CD14-positive monocyte (primary cell): ENCODE measurements around the gene MED12L. TPM values are rescaled to one million over a fixed set of nuclear protein-coding genes. Genes with fewer than 3 reads are reported as not detected.
A peak's percentile ranks its signal among the peaks of the same experiment; 100 is the strongest.

Source experiments
- DNase-seq, 3 donors: peaks; one replicate each; pipeline ENCODE4 v3.0.0-alpha.2; 2011 to 2022
- H2AFZ ChIP-seq: 2 replicates; pipeline ENCODE4 v1.6.0; 2012; ENCODE audit warnings: mild to moderate bottlenecking, low read depth, low read length, inconsistent platforms; ENCODE audit not compliant: insufficient read depth, poor library complexity, severe bottlenecking
- H3K27ac ChIP-seq, 2 donors: 1 replicate in 1 of 2; 2 replicates in 1 of 2; pipeline ENCODE4 v1.5.1; 2012 to 2013; ENCODE audit warnings: low read length in 2 of 2, control low read depth in 1 of 2, inconsistent platforms in 1 of 2, low read depth in 1 of 2, mild to moderate bottlenecking in 1 of 2
- H3K27me3 ChIP-seq, 2 donors: one replicate each; pipeline versions ENCODE4 v1.6.0 to v1.6.1; 2011 to 2013; ENCODE audit warnings: low read length in 2 of 2; ENCODE audit not compliant: control insufficient read depth in 2 of 2, insufficient read depth in 2 of 2
- H3K36me3 ChIP-seq, 2 donors: replicated peaks in 1 of 2; 1 replicate in 1 of 2; 2 replicates in 1 of 2; pipeline versions ENCODE4 v1.5.1 to v1.6.1; 2012 to 2013; ENCODE audit warnings: low read length in 2 of 2, control low read depth in 1 of 2, inconsistent platforms in 1 of 2, mild to moderate bottlenecking in 1 of 2; ENCODE audit not compliant: insufficient read depth in 2 of 2, control insufficient read depth in 1 of 2
- H3K4me1 ChIP-seq, 2 donors: 1 replicate in 1 of 2; 2 replicates in 1 of 2; pipeline versions ENCODE4 v1.5.1 to v1.6.1; 2012 to 2013; ENCODE audit warnings: low read length in 2 of 2, control low read depth in 1 of 2, inconsistent platforms in 1 of 2, mild to moderate bottlenecking in 1 of 2, moderate library complexity in 1 of 2; ENCODE audit not compliant: insufficient read depth in 2 of 2, control insufficient read depth in 1 of 2
- H3K4me2 ChIP-seq: replicated peaks from 2 replicates; pipeline ENCODE3; 2012; ENCODE audit warnings: low read length, moderate library complexity, mild to moderate bottlenecking; ENCODE audit not compliant: poor library complexity, severe bottlenecking; ENCODE audit errors: extremely low read depth
- H3K4me3 ChIP-seq, 3 experiments: fragments of 200-600 bp in 1 of 3; sonication (generic) in 1 of 3; replicated peaks in 1 of 3; 1 replicate in 2 of 3; 2 replicates in 1 of 3; pipeline ENCODE4 v1.5.1; 2011 to 2013; ENCODE audit warnings: low read length in 3 of 3, mild to moderate bottlenecking in 3 of 3, control low read depth in 2 of 3, low read depth in 2 of 3, inconsistent platforms in 1 of 3, moderate library complexity in 1 of 3
- H3K79me2 ChIP-seq: 2 replicates; pipeline ENCODE4 v1.6.0; 2012; ENCODE audit warnings: mild to moderate bottlenecking, control low read depth, inconsistent platforms, low read length, moderate library complexity; ENCODE audit not compliant: insufficient read depth
- H3K9ac ChIP-seq: 2 replicates; pipeline ENCODE4 v1.6.0; 2017; ENCODE audit warnings: low read length, mild to moderate bottlenecking; ENCODE audit not compliant: insufficient read depth, poor library complexity, severe bottlenecking
- H3K9me3 ChIP-seq, 2 donors: replicated peaks in 1 of 2; 1 replicate in 1 of 2; 2 replicates in 1 of 2; pipeline versions ENCODE4 v1.5.1 to v1.6.1; 2012 to 2013; ENCODE audit warnings: low read length in 2 of 2, control low read depth in 1 of 2; ENCODE audit not compliant: control insufficient read depth in 1 of 2, insufficient read depth in 1 of 2
- H4K20me1 ChIP-seq: 2 replicates; pipeline ENCODE4 v1.6.0; 2012; ENCODE audit warnings: mild to moderate bottlenecking, low read length, control low read depth, moderate library complexity; ENCODE audit not compliant: insufficient read depth
- H3K27ac Mint-ChIP-seq, 7 donors: one replicate each; pipeline ENCODE4 v1.8.0; 2020; ENCODE audit warnings: mild to moderate bottlenecking in 7 of 7, mixed read lengths in 7 of 7, moderate library complexity in 6 of 7, inconsistent platforms in 2 of 7
- H3K27me3 Mint-ChIP-seq, 3 donors: one replicate each; pipeline ENCODE4 v1.8.0; 2021 to 2022; ENCODE audit warnings: low read depth in 3 of 3, mild to moderate bottlenecking in 3 of 3, mixed read lengths in 3 of 3, moderate library complexity in 3 of 3, inconsistent platforms in 1 of 3
- H3K36me3 Mint-ChIP-seq, 2 donors: one replicate each; pipeline ENCODE4 v1.8.0; 2020; ENCODE audit warnings: mixed read lengths in 2 of 2, inconsistent platforms in 1 of 2, mild to moderate bottlenecking in 1 of 2
- H3K4me1 Mint-ChIP-seq: one replicate; pipeline ENCODE4 v1.8.0; 2020; ENCODE audit warnings: mild to moderate bottlenecking, mixed read lengths
- H3K4me3 Mint-ChIP-seq, 2 donors: one replicate each; pipeline ENCODE4 v1.8.0; 2020; ENCODE audit warnings: mild to moderate bottlenecking in 2 of 2, mixed read lengths in 2 of 2, moderate library complexity in 1 of 2
- H3K9me3 Mint-ChIP-seq, 7 donors: one replicate each; pipeline ENCODE4 v1.8.0; 2020 to 2022; ENCODE audit warnings: mixed read lengths in 7 of 7, mild to moderate bottlenecking in 6 of 7, moderate library complexity in 6 of 7, inconsistent platforms in 2 of 7
- WGBS: methylation state at CpG from one replicate; pipeline ENCODE4 v1.1.5; 2013; ENCODE audit warnings: missing lambda C conversion rate; ENCODE audit not compliant: insufficient coverage; 5-methylcytosine and 5-hydroxymethylcytosine counted together
- intact Hi-C, 2 donors: fragments of 100-400 bp; cut with micrococcal nuclease; formaldehyde crosslinking; loops; one replicate each; pipeline versions ENCODE4 v1.15.0 to v1.15.1; 2023
- polyA plus RNA-seq, 3 donors: library from polyadenylated mRNA; depleted of rRNA in 1 of 3; unstranded in 2 of 3; stranded (reverse) in 1 of 3; fragments of 300-500 nt in 2 of 3; fragments of >200 nt in 1 of 3; fragmentation: Illumina TruSeq in 2 of 3; gene quantifications; 1 replicate in 2 of 3; 2 replicates in 1 of 3; pipeline ENCODE4 v1.2.3, GENCODE V29; 2012 to 2021
- TF ChIP-seq, protein P1 (sequence below): fragments of 200-600 bp; IDR thresholded peaks from one replicate; pipeline ENCODE4 v1.8.0; 2022; ENCODE audit warnings: antibody characterized with exemption, mild to moderate bottlenecking

Gene MED12L
- polyA plus RNA-seq, 3 donors, result 0.12 to 0.29 TPM; not detected in 1

DNA sequence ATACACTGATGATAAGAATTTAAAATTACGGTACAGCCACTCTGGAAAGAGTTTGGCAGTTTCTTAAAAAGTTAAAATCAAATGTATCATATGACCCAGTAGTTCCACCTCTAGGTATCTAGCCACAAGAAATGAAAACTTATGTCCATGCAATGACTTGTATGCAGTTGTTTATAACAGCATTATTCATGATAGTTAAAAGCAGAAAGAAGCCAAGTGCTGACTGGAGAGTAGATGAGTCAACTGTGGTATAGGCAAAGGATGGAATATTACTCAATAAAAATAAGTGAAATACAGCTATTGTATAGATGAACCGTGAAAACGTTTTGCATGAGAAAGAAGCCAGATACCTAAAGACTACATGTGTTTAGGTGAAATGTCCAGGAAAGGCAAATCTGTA lies 216.3 kb downstream of the MED12L start:
- peaks cover 14% of the 10 kb centered on the region for H3K4me1 Mint-ChIP-seq
- H3K36me3 ChIP-seq, result no peaks in the 10 kb centered on the region
- no peaks in the 10 kb centered on the region for H3K27me3 ChIP-seq
- DNase-seq, result no peak
- H3K4me3 Mint-ChIP-seq, result no peak overlapping the region
- H3K36me3 Mint-ChIP-seq, result no peaks in the 10 kb centered on the region
- WGBS, result 60% methylated on average over 1 of the region's 3 CpGs
- H3K4me3 ChIP-seq, result no peak overlapping the region
- TF ChIP-seq, protein P1, sequence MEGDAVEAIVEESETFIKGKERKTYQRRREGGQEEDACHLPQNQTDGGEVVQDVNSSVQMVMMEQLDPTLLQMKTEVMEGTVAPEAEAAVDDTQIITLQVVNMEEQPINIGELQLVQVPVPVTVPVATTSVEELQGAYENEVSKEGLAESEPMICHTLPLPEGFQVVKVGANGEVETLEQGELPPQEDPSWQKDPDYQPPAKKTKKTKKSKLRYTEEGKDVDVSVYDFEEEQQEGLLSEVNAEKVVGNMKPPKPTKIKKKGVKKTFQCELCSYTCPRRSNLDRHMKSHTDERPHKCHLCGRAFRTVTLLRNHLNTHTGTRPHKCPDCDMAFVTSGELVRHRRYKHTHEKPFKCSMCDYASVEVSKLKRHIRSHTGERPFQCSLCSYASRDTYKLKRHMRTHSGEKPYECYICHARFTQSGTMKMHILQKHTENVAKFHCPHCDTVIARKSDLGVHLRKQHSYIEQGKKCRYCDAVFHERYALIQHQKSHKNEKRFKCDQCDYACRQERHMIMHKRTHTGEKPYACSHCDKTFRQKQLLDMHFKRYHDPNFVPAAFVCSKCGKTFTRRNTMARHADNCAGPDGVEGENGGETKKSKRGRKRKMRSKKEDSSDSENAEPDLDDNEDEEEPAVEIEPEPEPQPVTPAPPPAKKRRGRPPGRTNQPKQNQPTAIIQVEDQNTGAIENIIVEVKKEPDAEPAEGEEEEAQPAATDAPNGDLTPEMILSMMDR, result no peak
- intact Hi-C loops, result no loop called here
- no peak overlapping the region for H3K9ac ChIP-seq
- H3K4me1 ChIP-seq, result no peaks in the 10 kb centered on the region
- H3K79me2 ChIP-seq, result no peaks in the 10 kb centered on the region
- H3K27ac ChIP-seq, result no peak overlapping the region
- H4K20me1 ChIP-seq, result no peaks in the 10 kb centered on the region
- no peak overlapping the region for H3K27ac Mint-ChIP-seq
- no peak overlapping the region for H3K4me2 ChIP-seq
- no peaks in the 10 kb centered on the region for H3K27me3 Mint-ChIP-seq
- no peaks in the 10 kb centered on the region for H3K9me3 Mint-ChIP-seq
- no peak overlapping the region for H2AFZ ChIP-seq
- H3K9me3 ChIP-seq, result no peaks in the 10 kb centered on the region

DNA sequence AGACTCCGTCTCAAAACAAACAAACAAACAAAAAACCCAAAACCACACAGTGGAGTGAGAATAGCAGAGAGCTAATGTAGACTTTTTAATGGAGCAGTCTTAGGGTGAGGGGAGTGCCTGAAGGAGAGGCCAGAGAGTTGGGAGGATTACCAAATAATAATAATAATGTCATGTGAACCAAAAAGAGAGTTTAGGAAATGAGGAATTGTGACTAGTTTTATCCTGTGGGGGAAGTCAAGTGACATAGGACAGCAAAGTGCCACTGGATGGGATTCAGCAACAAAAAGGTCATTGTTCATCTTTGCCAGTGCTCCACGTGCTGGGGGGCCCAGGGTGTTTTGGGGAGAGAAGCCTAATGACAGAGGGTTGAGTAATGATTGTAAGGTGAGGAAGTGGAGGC lies 218.3 kb downstream of the MED12L start:
- Histone ChIP-seq H3K79me2 (no peaks in the 10 kb centered on the region), H3K4me1 (no peaks in the 10 kb centered on the region), H4K20me1 (no peaks in the 10 kb centered on the region), H3K27me3 (no peaks in the 10 kb centered on the region), H3K9me3 (no peaks in the 10 kb centered on the region), H3K4me3 (no peak overlapping the region), H2AFZ (no peak overlapping the region), H3K9ac (no peak overlapping the region), H3K27ac (no peak overlapping the region), H3K36me3 (no peaks in the 10 kb centered on the region), H3K4me2 (no peak overlapping the region)
- DNase-seq, result no peak
- Mint-ChIP-seq H3K4me1 (peaks cover 14% of the 10 kb centered on the region), H3K36me3 (no peaks in the 10 kb centered on the region), H3K27ac (peak overlapping the region in 3 of 7 donors; percentile 12 to 26 (median 25)), H3K9me3 (no peaks in the 10 kb centered on the region), H3K27me3 (no peaks in the 10 kb centered on the region), H3K4me3 (no peak overlapping the region)
- intact Hi-C loops, result no loop called here
- TF ChIP-seq, protein P1, result no peak
- WGBS, result 67% methylated on average over 1 of the region's 2 CpGs
